Stimulated activated naive CD8-positive, alpha-beta T cell treated with anti-CD3 and anti-CD28 coated beads, Interleukin-15, Interleukin-2, amounts not matched to agents 100 ng/mL and 50 ng/mL, for 24 hours (primary cell): ENCODE results near the gene FER.

Source experiments
- H3K27ac Mint-ChIP-seq: one replicate; pipeline ENCODE4 v1.8.0; 2021; ENCODE audit warnings: mild to moderate bottlenecking, mixed read lengths
- H3K27me3 Mint-ChIP-seq: one replicate; pipeline ENCODE4 v1.8.0; 2021; ENCODE audit warnings: mixed read lengths
- H3K36me3 Mint-ChIP-seq: one replicate; pipeline ENCODE4 v1.8.0; 2021; ENCODE audit warnings: low read depth, mixed read lengths
- H3K4me1 Mint-ChIP-seq: one replicate; pipeline ENCODE4 v1.8.0; 2021; ENCODE audit warnings: low read depth, mixed read lengths
- H3K4me3 Mint-ChIP-seq: one replicate; pipeline ENCODE4 v1.8.0; 2021; ENCODE audit warnings: mild to moderate bottlenecking, mixed read lengths
- H3K9me3 Mint-ChIP-seq: one replicate; pipeline ENCODE4 v1.8.0; 2021; ENCODE audit warnings: mixed read lengths

Gene FER

DNA sequence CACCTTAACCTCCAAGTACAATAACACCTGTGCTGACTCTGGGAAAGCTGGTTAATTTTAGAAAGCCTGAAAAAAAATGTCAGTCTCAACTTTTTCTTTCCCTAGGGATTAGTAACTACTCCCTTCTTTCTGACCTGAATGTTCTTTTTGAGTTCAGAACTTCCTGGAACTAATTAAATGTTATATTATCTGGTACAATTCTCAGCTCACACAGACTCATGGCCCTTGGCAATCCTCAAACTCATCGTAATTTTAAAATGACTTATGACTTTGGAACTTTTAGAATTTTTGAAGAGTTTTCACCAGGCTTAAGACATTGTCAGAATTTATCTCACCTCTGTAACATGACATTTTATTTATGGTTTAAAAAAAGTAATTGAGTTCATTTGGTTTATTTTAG is 315.0 kb downstream of the FER start:
- H3K27ac Mint-ChIP-seq = no peak overlapping the region
- H3K4me1 Mint-ChIP-seq = no peaks in the 10 kb centered on the region
- H3K4me3 Mint-ChIP-seq = no peak overlapping the region
- H3K36me3 Mint-ChIP-seq = peaks cover 4% of the 10 kb centered on the region
- no peaks in the 10 kb centered on the region for H3K27me3 Mint-ChIP-seq
- H3K9me3 Mint-ChIP-seq = no peaks in the 10 kb centered on the region

DNA sequence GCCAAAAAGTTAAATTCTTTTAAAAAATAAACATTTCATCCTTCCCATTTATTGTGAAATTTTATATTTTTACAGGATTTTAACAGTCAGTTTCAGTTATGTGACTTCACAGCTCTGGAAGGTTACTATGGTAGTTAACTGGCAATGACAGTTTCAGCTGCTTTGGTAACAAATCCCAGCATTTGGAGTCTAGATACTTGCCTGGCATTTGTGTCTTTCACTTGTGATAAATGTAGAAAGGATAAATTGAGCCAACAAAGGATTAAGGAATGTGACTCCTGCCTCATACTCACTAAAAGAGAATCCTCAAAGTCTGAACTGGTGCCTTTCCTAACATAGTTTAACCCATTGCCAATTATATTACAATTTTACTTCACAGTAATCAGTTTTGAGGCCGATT is 315.5 kb downstream of the FER start:
- H3K36me3 Mint-ChIP-seq = peaks cover 4% of the 10 kb centered on the region
- H3K27me3 Mint-ChIP-seq = no peaks in the 10 kb centered on the region
- H3K27ac Mint-ChIP-seq = no peak overlapping the region
- no peaks in the 10 kb centered on the region for H3K4me1 Mint-ChIP-seq
- H3K9me3 Mint-ChIP-seq = no peaks in the 10 kb centered on the region
- H3K4me3 Mint-ChIP-seq = no peak overlapping the region

DNA sequence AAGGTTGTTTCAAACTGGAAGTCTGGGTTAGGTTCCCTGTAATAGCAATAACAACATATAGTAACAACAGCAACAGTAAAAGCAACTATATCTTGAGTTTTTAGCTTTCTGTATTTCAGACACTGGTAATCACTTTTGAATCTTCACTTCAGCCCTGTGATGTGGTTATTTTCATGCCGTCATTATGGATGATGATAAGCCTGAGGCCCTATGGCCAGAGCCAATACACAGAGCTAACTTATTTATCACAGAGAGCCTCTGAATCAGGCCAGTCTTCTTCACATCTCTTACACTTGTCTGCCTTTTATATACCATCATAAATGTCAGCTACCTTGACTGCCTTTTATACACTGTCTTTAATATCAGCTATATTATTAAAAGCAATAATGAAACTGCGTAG is 329.0 kb downstream of the FER start:
- no peaks in the 10 kb centered on the region for H3K36me3 Mint-ChIP-seq
- no peak overlapping the region for H3K4me3 Mint-ChIP-seq
- H3K27me3 Mint-ChIP-seq = no peaks in the 10 kb centered on the region
- no peaks in the 10 kb centered on the region for H3K4me1 Mint-ChIP-seq
- H3K27ac Mint-ChIP-seq = no peak overlapping the region
- H3K9me3 Mint-ChIP-seq = no peaks in the 10 kb centered on the region

DNA sequence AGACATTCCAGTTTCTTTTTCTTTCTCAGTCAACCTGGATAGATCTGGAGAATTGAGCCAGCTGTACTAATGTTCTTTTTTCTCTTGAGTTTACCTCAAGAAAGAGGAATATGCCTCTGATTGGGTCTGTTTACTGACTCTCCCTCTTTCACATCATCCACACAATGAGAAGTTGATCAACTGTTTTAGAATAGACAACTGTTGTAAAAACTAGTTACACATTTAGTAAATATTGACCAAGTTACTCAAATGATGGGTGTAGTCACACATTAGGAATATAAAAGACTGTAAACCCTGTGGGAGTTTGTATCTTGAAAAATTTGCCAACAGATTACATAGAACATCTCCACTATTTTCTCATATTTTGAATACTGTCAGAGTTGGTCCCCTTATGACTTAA is 330.8 kb downstream of the FER start:
- Mint-ChIP-seq H3K36me3 (no peaks in the 10 kb centered on the region), H3K27ac (no peak overlapping the region), H3K4me3 (no peak overlapping the region), H3K27me3 (no peaks in the 10 kb centered on the region), H3K9me3 (no peaks in the 10 kb centered on the region), H3K4me1 (no peaks in the 10 kb centered on the region)

DNA sequence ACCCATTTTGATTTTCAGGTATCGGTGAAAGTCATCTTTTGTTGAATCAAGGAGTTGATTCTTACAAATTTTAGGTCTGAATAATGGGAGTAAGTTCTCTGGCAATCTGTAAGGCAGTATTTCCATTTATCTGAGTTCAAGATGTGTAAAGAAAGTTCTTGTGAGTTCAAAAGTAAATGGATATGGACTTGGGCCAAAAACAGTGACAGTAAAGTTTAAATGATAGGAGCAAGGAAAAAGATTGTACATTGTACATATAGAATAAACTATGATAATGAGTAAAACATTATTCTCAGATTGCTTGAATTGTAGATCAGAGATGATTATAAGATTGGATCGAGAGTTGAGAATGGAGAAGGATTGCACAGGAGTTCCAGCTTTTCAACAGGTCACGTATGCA is 332.8 kb downstream of the FER start:
- Mint-ChIP-seq H3K4me1 (no peaks in the 10 kb centered on the region), H3K9me3 (no peaks in the 10 kb centered on the region), H3K27me3 (no peaks in the 10 kb centered on the region), H3K27ac (no peak overlapping the region), H3K4me3 (no peak overlapping the region), H3K36me3 (no peaks in the 10 kb centered on the region)

DNA sequence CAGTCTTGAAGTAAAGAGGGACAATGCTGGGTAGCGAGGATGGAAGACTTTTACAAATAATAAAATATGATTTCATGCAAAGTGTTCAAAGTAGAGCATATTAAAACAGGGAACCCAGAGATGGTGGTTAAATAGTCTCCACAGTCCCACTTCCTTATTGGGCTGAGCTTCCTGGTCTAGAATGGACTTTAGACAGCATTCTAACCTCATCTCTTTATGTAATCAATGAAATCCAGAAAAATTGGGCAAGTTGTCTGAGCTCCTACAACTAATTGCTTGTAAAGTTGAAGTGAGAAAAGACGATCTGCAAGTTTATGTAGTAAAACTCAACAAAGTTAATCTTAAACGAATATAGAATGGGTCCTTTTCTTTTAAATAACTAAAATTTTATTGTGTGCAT is 333.2 kb downstream of the FER start:
- H3K27ac Mint-ChIP-seq = no peak overlapping the region
- H3K4me3 Mint-ChIP-seq = no peak overlapping the region

DNA sequence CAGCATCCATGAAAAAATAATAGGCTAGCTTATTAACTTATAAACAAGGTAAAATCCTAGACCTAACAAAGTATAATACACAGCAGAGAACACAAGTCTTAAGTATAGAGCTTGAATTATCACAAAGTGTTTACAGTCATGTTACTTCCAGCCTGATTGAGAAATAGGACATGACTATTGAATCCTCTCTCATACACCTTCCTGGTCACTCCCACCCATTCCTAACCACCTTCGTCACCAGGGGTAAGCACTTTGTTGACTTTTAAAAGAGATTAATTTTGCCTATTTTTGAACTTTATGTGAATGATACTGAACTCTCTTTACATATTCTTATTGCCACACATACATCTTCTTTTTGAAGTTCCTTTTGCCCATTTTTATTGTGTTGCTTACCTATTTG is 336.2 kb downstream of the FER start:
- Mint-ChIP-seq H3K4me1 (no peaks in the 10 kb centered on the region), H3K36me3 (no peaks in the 10 kb centered on the region), H3K27me3 (no peaks in the 10 kb centered on the region), H3K9me3 (no peaks in the 10 kb centered on the region), H3K4me3 (no peak overlapping the region), H3K27ac (no peak overlapping the region)

More for the DNA sequence above, 333.2 kb downstream of the FER start:
- Mint-ChIP-seq H3K27me3 (no peaks in the 10 kb centered on the region), H3K36me3 (no peaks in the 10 kb centered on the region), H3K9me3 (no peaks in the 10 kb centered on the region), H3K4me1 (no peaks in the 10 kb centered on the region)

DNA sequence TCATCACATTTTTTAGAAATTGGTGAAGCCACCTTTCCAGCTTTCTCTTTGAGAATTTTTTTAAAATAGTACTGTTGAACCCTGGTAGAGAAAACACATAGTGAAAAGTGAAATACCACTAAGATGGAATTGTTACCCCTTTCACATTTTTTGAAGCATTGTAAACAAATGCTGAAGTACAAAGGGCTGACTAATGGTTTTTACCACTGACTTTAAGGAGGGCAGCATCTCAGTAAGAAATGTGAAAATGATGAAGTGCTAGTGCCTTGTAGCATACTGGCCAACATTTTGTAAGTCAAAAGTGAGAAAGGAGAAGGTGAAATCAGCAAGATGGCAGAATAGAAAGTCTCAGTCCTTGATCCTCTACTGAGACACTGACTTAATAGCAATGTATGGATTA is 341.5 kb downstream of the FER start:
- H3K27ac Mint-ChIP-seq = no peak overlapping the region
- H3K36me3 Mint-ChIP-seq = peaks cover 7% of the 10 kb centered on the region
- H3K27me3 Mint-ChIP-seq = no peaks in the 10 kb centered on the region
- no peaks in the 10 kb centered on the region for H3K9me3 Mint-ChIP-seq
- H3K4me3 Mint-ChIP-seq = no peak overlapping the region
- no peaks in the 10 kb centered on the region for H3K4me1 Mint-ChIP-seq

DNA sequence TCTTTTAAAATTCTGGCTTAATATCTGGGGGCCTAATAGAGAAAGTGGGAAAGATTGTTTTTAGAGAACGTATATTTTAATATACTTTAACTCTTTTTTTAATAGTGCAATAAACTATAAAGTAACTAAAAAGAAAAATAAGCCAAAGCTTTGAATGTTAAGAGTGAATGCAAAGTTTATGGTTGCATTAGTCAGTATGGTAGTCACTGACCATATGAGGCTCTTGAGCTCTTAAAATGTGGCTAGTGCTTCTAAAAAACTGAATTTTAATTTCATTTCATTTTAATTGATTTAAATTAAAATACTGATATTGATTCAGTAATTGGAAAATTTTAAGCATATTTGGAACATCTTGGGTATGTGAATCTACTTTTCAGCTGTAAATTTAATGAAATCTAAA is 351.4 kb downstream of the FER start:
- Mint-ChIP-seq H3K27ac (no peak overlapping the region), H3K4me1 (no peaks in the 10 kb centered on the region), H3K4me3 (no peak overlapping the region), H3K27me3 (no peaks in the 10 kb centered on the region), H3K9me3 (no peaks in the 10 kb centered on the region), H3K36me3 (no peaks in the 10 kb centered on the region)

DNA sequence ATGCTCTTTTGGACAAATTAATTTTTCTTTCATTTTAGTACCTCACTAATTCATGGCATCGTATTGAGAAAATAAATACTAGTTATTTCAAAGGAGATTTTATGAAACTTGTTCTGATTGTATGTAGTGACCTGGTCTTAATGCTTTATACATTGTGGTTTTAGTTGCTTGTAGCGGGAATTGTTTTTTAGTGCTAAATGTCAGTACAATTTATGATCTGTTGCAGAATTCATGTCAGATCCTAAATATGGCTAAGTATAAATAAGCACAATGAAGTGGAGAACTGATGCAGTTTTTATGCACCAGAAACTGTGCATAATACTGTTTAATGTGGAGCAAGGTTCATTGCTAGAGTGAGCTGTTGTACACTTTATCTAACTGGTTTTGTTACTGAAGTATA is 353.3 kb downstream of the FER start:
- H3K27ac Mint-ChIP-seq = no peak overlapping the region
- peaks cover 4% of the 10 kb centered on the region for H3K36me3 Mint-ChIP-seq
- H3K27me3 Mint-ChIP-seq = no peaks in the 10 kb centered on the region
- no peaks in the 10 kb centered on the region for H3K4me1 Mint-ChIP-seq
- H3K4me3 Mint-ChIP-seq = no peak overlapping the region
- no peaks in the 10 kb centered on the region for H3K9me3 Mint-ChIP-seq

DNA sequence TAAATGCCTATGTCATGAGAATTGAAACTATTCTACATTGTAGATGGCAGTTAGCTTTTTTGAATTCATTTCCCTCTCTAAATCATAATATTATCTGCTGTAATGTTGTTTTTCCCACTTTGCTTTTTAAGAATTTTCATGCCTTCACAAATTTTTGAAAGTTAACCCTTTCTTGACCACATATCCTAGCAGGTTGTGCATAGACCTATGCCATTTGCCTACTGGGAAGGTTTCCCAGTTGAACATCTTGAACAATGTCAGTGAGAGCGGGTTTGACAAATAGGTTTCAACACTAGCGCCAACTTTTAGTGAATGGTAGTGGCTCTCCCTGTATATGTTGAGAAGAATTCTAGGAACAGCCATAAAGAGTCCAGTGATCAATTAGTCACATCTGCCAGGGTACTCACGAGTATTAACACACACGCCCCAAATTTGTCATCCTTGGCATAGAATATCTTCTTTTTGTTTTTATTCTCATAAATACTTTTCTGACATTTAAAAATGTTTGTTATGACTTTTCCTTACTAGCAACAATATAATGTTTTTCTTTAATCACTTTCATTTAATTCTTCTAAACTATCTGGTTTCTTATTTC is 354.5 kb downstream of the FER start:
- no peaks in the 10 kb centered on the region for H3K27me3 Mint-ChIP-seq
- peaks cover 4% of the 10 kb centered on the region for H3K36me3 Mint-ChIP-seq
- no peak overlapping the region for H3K27ac Mint-ChIP-seq
- H3K4me3 Mint-ChIP-seq = no peak overlapping the region
- no peaks in the 10 kb centered on the region for H3K9me3 Mint-ChIP-seq
- no peaks in the 10 kb centered on the region for H3K4me1 Mint-ChIP-seq

DNA sequence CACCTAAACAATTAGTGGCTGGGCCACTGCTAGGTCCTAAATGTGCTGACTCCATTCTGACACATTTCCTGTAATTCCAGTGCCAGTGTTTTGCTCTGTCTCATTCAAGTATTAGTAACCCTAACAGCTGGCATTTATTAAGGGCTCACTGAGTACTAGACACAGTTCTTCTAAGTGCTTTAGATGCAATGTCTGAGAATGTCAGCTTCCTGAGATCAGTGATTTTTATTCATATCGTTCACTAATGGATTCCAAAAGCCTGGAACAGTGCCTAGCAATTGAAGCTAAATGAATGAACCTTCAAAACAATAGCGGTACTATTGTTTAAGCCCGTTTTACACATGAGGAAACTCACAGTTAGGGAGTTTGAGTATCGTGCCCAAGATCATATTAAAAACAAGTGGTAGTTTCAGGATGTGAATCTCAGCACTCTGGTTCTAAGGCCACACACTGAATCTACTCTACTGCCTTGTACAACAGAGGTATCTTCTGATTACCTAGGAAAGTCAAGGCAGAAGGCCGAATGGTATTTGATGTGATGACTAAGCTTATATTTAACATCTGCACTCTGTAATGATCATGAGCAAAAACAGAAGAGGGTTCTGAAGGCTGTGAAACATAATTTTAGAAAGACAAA is 358.1 kb downstream of the FER start:
- no peaks in the 10 kb centered on the region for H3K9me3 Mint-ChIP-seq

DNA sequence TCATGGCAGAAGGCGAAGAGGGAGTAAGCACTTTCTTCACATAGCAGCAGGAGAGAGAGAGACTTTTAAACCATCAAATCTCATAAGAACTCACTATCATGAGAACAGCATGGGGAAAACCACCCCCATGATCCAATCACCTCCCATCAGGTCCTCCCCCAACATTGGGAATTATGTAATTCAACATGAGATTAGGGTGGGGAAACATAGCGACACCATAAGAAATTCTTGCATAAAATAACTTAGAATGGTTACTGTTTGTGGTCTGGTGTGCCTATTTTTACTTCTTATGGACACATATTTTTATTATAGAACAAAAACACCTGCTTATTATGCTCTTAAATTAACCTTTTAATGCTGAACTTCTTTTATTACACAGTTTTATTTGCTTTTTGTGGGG is 364.0 kb downstream of the FER start:
- H3K4me1 Mint-ChIP-seq = no peaks in the 10 kb centered on the region
- H3K9me3 Mint-ChIP-seq = no peaks in the 10 kb centered on the region
- H3K36me3 Mint-ChIP-seq = no peaks in the 10 kb centered on the region
- H3K27ac Mint-ChIP-seq = no peak overlapping the region
- no peaks in the 10 kb centered on the region for H3K27me3 Mint-ChIP-seq
- H3K4me3 Mint-ChIP-seq = no peak overlapping the region

More for the DNA sequence above, 358.1 kb downstream of the FER start:
- no peak overlapping the region for H3K27ac Mint-ChIP-seq
- H3K27me3 Mint-ChIP-seq = no peaks in the 10 kb centered on the region
- H3K4me3 Mint-ChIP-seq = no peak overlapping the region
- H3K4me1 Mint-ChIP-seq = no peaks in the 10 kb centered on the region
- peaks cover 4% of the 10 kb centered on the region for H3K36me3 Mint-ChIP-seq

DNA sequence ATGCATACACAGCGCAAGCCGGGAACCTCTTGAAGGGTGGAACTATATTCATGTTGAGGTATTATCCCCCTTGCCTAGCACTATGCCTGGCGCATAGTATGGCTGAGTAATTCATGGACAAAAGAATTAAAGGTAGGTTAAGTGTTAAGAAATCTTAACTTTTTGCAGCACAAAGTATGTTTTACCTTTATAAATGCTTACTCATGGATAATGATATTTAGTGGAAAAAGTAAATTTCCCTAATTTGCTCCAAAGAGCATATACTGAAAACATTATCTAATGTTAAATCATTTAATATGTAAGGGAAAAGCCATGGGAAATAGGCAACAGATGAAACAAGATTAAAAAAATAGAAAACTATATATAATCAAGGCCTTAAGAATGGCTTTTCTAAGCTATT is 365.9 kb downstream of the FER start:
- Mint-ChIP-seq H3K9me3 (no peaks in the 10 kb centered on the region), H3K4me1 (no peaks in the 10 kb centered on the region), H3K27me3 (no peaks in the 10 kb centered on the region), H3K4me3 (no peak overlapping the region), H3K36me3 (no peaks in the 10 kb centered on the region), H3K27ac (no peak overlapping the region)

DNA sequence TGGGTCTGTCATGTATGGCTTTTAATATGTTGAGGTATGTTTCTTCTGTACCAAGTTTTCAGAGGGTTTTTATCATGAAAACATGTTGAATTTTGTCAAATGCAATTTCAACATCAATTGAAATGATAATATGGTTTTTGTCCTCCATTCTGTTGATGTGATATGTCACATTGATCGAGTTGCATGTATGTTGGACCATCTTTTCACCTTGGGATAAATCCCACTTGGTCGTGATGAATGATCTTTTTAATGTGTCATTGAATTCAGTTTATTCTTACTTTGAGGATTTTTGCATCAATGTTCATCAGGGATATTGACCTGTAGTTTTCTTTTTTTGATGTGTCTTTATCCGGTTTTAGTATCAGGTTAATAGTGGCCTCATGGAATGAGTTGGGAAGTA is 373.5 kb downstream of the FER start:
- Mint-ChIP-seq H3K27ac (no peak overlapping the region), H3K4me1 (no peaks in the 10 kb centered on the region), H3K4me3 (no peak overlapping the region), H3K36me3 (peaks cover 19% of the 10 kb centered on the region), H3K27me3 (no peaks in the 10 kb centered on the region), H3K9me3 (peaks cover 14% of the 10 kb centered on the region)

DNA sequence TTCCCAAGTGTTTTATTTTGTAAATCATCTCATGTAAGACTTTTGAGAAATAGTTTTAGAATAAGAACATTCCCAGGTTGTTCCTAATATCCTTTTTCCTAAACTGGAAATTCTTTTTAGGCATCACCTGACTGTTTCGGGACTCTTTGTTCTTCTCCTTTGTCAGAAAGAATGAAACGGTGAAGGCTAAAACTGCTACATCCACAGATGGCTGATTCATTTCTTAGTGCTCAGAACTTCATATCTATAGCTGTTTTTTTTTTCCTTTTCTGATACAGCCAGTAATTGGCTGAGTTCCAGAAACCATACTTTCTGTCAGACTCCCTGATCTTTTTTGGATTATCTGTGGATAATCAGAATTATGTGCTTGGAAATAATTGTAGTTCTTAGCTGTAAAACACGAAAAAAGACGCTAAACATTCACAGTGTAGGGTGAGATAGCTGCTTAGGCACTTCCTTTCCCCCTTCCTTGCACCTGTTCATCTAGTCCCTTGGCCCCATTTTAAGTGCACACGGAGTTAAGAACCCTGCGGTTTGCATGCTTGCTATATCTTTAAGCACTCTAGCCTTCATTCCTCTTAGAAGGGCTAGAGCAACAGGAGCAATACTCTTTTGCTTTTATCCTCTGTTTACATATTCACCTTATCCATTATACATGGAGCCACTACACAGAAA is 378.2 kb downstream of the FER start:
- H3K27me3 Mint-ChIP-seq = no peaks in the 10 kb centered on the region
- no peak overlapping the region for H3K4me3 Mint-ChIP-seq
- peaks cover 18% of the 10 kb centered on the region for H3K36me3 Mint-ChIP-seq
- H3K27ac Mint-ChIP-seq = no peak overlapping the region
- H3K9me3 Mint-ChIP-seq = peaks cover 14% of the 10 kb centered on the region
- H3K4me1 Mint-ChIP-seq = no peaks in the 10 kb centered on the region
